HL-60 (cell line): ENCODE results near the gene PLTP.

Experiments
- DNase-seq, 2 experiments: peaks; one replicate each; pipeline ENCODE4 v3.0.0-alpha.2; 2010 to 2020; ENCODE audit warnings: low read depth in 1 of 2, low spot score in 1 of 2
- H3K27ac ChIP-seq: fragments of 250-450 bp; sonication (Bioruptor Pico); replicated peaks from 2 replicates; pipeline ENCODE4 v1.5.1; 2020; ENCODE audit warnings: mild to moderate bottlenecking, moderate library complexity
- H3K27me3 ChIP-seq: fragments of 250-450 bp; sonication (Bioruptor Pico); 2 replicates; pipeline ENCODE4 v1.5.1; 2021; ENCODE audit warnings: mild to moderate bottlenecking, moderate library complexity; ENCODE audit not compliant: insufficient read depth, poor library complexity, severe bottlenecking
- H3K4me3 ChIP-seq: replicated peaks from 2 replicates; pipeline ENCODE4 v1.5.1; 2011; ENCODE audit warnings: mild to moderate bottlenecking, control low read depth, low read length; ENCODE audit not compliant: insufficient read depth
- GABPA ChIP-seq: IDR thresholded peaks from 2 replicates; pipeline ENCODE4 v1.6.1; 2012; ENCODE audit warnings: low read depth
- POLR2AphosphoS5 ChIP-seq: IDR thresholded peaks from 2 replicates; pipeline ENCODE4 v1.6.1; 2012; ENCODE audit warnings: low read depth
- SPI1 ChIP-seq: IDR thresholded peaks from 2 replicates; pipeline ENCODE4 v1.6.1; 2012; ENCODE audit warnings: low read depth, mild to moderate bottlenecking, borderline replicate concordance
- TF ChIP-seq, protein P1 (sequence below): IDR thresholded peaks from one replicate; pipeline ENCODE4 v1.5.1; 2011; ENCODE audit warnings: low read length, control low read depth, inconsistent platforms; ENCODE audit not compliant: insufficient read depth
- TF ChIP-seq, protein P2 (sequence below): IDR thresholded peaks from 2 replicates; pipeline ENCODE4 v1.6.1; 2012; ENCODE audit warnings: low read depth; ENCODE audit not compliant: insufficient replicate concordance

The PLTP gene

DNA sequence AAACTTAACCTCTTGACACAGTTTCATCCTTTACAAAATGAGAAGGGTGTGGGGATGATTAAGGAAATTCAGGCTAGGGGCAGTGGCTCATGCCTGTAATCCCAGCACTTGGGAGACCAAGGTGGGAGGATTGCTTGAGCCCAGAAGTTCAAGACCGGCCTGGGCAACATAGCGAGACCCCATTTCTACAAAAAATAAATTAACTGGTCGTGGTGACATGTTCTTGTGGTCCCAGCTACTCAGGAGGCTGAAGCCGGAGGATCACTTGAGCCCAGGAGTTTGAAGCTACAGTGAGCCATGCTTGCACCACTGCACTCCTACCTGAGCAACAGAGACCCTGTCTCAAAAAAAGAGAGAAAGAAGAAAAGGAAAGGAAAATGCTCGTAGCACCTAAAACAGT is 45.5 kb downstream of the PLTP start:
- Histone ChIP-seq H3K27ac (no peak overlapping the region), H3K4me3 (no peak overlapping the region), H3K27me3 (no peaks in the 10 kb centered on the region)
- TF ChIP-seq GABPA = no peak
- TF ChIP-seq POLR2AphosphoS5 = no peak
- TF ChIP-seq, protein P1, sequence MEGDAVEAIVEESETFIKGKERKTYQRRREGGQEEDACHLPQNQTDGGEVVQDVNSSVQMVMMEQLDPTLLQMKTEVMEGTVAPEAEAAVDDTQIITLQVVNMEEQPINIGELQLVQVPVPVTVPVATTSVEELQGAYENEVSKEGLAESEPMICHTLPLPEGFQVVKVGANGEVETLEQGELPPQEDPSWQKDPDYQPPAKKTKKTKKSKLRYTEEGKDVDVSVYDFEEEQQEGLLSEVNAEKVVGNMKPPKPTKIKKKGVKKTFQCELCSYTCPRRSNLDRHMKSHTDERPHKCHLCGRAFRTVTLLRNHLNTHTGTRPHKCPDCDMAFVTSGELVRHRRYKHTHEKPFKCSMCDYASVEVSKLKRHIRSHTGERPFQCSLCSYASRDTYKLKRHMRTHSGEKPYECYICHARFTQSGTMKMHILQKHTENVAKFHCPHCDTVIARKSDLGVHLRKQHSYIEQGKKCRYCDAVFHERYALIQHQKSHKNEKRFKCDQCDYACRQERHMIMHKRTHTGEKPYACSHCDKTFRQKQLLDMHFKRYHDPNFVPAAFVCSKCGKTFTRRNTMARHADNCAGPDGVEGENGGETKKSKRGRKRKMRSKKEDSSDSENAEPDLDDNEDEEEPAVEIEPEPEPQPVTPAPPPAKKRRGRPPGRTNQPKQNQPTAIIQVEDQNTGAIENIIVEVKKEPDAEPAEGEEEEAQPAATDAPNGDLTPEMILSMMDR = no peak
- no peak for TF ChIP-seq SPI1
- TF ChIP-seq, protein P2, sequence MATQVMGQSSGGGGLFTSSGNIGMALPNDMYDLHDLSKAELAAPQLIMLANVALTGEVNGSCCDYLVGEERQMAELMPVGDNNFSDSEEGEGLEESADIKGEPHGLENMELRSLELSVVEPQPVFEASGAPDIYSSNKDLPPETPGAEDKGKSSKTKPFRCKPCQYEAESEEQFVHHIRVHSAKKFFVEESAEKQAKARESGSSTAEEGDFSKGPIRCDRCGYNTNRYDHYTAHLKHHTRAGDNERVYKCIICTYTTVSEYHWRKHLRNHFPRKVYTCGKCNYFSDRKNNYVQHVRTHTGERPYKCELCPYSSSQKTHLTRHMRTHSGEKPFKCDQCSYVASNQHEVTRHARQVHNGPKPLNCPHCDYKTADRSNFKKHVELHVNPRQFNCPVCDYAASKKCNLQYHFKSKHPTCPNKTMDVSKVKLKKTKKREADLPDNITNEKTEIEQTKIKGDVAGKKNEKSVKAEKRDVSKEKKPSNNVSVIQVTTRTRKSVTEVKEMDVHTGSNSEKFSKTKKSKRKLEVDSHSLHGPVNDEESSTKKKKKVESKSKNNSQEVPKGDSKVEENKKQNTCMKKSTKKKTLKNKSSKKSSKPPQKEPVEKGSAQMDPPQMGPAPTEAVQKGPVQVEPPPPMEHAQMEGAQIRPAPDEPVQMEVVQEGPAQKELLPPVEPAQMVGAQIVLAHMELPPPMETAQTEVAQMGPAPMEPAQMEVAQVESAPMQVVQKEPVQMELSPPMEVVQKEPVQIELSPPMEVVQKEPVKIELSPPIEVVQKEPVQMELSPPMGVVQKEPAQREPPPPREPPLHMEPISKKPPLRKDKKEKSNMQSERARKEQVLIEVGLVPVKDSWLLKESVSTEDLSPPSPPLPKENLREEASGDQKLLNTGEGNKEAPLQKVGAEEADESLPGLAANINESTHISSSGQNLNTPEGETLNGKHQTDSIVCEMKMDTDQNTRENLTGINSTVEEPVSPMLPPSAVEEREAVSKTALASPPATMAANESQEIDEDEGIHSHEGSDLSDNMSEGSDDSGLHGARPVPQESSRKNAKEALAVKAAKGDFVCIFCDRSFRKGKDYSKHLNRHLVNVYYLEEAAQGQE = no peak
- no peak for DNase-seq

DNA sequence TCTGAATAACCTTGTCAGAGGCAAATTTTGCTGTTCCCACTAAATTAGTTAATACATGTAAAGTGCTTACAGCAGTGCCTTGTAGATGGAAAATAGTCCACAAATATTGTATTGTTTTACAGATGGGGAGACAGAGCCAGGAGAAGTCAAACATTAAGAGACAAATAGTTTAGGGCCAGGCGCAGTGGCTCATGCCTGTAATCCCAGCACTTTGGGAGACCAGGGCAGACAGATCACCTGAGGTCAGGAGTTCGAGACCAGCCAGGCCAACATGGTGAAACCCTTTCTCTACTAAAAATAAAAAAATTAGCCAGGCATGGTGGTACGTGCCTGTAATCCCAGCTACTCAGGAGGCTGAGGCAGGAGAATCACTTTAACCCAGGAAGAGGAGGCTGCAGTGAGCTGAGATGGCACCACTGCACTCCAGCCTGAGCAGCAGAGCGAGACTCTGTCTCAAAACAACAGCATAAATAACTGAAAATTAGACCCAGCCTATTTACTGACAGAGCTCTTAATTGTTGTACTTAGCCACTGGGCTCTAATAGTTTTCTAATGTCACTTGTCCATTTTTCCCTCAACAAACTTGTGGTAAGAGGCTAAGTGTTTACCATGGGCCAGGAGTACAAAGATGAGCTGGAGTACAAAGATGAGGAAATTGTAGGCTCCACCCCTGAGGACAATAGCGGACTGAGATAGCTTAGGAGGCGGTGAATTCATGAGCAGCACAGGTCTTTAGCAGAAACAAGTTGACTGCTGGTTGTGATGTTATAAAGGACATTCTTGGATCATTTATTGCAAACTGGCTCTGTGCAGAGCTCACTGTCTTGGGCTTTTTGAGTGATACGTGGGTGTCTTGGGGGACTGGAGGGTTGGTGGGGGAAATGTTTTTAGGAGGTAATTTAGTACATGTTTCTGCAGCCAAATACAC is 48.1 kb downstream of the PLTP start:
- H3K27me3 ChIP-seq = no peaks in the 10 kb centered on the region
- H3K4me3 ChIP-seq = no peak overlapping the region
- TF ChIP-seq GABPA (no peak), POLR2AphosphoS5 (no peak)
- TF ChIP-seq, protein P2 = no peak
- no peak for DNase-seq
- no peak overlapping the region for H3K27ac ChIP-seq

DNA sequence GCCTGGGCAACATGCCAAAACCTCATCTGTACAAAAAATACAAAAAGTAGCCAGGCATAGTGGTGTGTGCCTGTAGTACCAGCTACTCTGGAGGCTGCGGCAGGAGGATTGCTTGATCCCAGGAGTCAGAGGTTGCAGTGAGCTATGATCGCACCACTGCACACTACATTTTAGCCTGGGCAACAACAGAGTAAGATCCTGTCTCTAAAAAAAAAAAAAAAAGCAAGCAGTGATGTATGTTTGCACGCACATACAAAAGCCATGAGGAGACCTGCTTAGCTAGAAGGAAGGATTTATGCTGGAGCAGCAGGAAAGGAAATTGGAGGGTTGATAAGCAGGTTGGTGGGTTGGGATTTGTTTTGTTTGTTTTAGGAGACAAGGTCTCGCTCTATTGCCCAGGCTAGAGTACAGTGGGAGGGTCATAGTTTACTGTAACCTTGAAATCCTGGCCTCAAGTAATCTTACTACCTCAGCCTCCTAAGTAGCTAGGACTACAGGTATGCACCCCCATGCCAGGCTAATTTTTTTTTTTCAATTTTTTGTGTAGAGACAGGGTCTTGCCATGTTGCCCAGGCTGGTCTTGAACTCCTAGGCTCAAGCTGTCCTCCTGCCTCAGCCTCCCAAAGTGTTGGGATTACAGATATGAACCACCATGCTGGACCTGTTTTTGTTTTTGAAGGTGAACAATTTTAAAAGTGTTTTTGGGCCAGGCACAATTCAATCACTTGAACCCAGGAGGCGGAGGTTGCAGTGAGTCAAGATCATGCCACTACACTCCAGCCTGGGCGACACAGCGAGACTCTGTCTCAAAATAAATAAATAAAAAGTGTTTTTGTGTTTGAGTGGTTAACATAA is 50.5 kb downstream of the PLTP start:
- H3K27ac ChIP-seq = no peak overlapping the region
- TF ChIP-seq SPI1 (no peak), POLR2AphosphoS5 (no peak), GABPA (no peak)
- TF ChIP-seq, protein P2 = no peak
- TF ChIP-seq, protein P1 = no peak
- H3K4me3 ChIP-seq = no peak overlapping the region
- no peaks in the 10 kb centered on the region for H3K27me3 ChIP-seq
- no peak for DNase-seq
